Measurements from ENCODE around the gene EPHB2.

The EPHB2 gene

DNA sequence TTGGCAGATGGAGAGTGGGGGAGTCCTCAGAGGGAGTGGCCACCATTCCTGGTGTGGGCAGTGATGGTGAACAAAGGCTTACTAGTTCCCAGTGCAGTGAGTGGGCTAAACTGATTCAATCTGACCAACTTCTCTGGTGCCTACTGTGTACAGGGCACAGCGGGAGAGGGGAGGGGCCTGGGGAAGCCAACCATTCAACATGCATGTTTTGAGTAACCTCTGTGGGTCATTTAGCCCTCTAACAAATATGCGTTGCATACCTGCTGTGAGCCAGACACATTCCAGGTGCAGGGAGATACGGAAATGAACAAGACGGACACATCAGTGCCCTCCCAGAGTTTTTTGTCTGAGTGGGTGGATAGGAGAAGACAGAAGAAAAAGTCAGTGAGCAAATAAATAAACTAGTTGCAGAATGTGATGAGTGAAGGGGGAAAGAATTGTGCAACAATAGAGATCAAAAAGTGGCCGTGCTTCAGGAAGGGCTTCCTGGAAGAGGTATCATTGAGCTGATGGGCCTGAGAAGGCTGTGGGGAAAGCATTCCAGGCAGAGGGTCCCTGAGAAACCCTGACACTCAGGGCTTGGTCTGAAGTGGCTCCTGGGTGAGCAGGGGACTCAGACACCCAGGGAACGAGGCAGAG lies 78.8 kb downstream of the EPHB2 start:
- TF ChIP-seq, protein P1, sequence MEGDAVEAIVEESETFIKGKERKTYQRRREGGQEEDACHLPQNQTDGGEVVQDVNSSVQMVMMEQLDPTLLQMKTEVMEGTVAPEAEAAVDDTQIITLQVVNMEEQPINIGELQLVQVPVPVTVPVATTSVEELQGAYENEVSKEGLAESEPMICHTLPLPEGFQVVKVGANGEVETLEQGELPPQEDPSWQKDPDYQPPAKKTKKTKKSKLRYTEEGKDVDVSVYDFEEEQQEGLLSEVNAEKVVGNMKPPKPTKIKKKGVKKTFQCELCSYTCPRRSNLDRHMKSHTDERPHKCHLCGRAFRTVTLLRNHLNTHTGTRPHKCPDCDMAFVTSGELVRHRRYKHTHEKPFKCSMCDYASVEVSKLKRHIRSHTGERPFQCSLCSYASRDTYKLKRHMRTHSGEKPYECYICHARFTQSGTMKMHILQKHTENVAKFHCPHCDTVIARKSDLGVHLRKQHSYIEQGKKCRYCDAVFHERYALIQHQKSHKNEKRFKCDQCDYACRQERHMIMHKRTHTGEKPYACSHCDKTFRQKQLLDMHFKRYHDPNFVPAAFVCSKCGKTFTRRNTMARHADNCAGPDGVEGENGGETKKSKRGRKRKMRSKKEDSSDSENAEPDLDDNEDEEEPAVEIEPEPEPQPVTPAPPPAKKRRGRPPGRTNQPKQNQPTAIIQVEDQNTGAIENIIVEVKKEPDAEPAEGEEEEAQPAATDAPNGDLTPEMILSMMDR (IDR thresholded peaks at IDR 0.05; ENCODE audit: low read depth, low read length) = no peak
- no peak for DNase-seq (ENCODE audit: extremely low read depth, low read depth)

DNA sequence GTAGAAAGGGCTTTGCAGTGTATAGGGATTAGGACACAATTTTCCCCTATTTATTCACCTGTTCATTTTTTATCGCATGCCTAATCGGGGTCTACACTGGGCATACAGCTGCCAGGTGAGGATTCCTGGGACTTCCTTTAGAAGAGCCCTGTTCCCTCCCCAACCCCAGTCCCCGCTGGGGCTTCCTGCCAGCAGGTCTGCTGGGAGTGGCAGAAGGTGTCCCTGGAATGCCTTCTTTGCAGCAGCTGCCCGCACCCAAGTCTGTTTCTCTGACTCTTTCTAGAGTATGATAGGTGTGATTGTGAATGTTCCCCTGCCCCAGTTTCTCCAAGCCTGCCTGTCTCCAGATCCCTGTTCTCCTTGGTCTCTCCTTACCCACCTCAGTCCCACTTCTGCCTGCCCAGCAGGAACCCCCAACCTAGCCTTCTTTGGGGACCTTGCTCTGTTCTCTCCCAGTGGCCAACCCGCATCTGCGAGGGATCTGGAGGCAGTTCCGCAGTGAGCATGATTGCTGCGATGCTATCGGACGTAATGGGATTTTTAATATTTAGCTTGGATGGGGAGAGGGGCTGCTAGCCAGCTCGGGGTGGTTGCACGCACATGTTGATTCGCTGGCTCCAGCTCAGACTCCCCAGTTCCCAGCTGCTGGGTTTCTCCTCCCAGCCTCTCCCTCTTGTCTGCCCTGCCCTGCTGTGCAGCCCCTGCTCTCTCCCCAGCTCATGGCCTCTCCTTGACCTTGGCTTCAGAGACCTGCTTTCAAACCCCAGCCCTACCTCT lies 79.8 kb downstream of the EPHB2 start:
- TF ChIP-seq, protein P1 (IDR thresholded peaks at IDR 0.05; ENCODE audit: low read depth, low read length) = no peak
- no peak for DNase-seq (ENCODE audit: extremely low read depth, low read depth)

DNA sequence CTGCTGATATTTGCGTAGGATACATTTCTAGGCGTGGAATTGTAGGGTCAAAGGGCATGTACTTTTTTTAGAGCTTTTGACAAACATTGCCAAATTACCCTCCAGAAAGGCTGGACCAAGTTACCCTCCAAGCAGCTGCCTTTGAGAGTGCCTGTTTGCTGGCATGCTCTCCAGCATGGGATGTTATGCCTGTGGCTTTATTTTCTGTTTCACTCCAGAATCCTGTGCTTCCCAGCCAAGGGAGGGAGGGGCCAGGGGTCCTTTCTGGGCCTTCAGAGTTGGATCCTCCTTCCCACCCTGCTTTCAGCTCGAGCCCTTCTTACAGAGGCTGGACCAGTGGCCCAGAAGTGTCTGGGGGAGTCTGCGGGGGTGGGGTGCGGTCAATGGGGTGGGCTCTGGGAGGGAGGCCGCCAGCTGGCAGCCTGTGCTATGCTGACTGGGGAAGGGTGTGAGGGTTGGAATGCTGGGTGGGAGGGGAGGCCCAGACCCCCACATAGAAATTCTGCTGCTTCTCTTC lies 81.2 kb downstream of the EPHB2 start:
- DNase-seq (ENCODE audit: extremely low read depth, low read depth) = no peak
- TF ChIP-seq, protein P1 (IDR thresholded peaks at IDR 0.05; ENCODE audit: low read depth, low read length) = no peak

DNA sequence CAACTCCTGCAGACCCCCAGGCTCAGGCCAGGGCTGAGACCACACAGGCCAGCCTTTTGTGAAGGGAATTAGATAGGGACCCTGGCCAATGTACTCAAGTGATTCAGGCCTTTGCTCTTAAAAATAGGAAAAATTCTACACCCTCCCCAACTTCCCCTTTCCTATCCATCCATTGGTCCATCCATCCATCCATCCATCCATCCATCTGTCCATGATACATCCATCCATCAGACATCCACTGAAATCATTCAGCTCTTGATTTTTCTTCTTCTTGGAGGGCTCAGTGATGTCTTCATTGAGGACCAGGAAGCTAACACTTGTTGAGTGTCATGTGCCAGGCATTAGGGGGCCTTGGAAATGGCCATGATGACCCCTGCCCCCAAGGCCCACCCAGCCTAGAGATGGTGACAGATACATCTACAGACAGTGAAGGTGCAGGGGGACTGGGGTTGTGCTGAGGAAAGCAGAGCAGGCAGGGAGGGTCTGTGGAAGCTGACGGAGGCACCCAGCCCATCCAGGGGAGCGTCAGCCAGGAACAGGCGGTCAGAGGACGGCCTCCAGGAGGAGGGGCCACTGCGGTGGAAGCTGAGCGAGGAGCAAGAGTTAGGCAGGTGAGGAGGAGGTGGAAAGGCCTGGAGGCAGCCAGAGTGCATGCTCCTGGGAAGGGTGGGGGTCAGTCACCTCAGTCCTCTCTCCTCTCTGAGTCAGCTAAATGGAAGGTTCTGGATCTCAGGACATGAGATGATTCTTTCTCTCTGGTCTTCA lies 81.9 kb downstream of the EPHB2 start:
- TF ChIP-seq, protein P1 (IDR thresholded peaks at IDR 0.05; ENCODE audit: low read depth, low read length) = no peak
- DNase-seq (ENCODE audit: extremely low read depth, low read depth) = no peak

DNA sequence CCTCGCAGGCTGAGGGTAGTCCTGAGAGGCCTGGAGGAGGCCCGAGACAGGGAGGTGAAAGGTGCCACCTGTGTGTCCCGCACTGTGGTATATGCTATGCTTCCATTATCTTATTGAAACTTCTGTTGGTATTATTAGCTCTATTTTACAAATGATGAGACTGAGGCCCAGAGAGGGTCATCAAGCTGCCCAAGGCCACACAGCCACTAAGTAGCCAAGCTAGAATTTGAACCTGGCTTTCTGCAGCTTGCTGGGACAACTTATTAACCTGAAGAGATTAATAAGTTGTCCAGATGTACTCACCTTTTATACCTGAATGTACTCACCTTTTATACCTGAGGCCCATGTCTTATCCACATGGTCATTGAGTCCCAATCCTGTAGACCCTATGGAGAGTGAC lies 83.0 kb downstream of the EPHB2 start:
- TF ChIP-seq, protein P1 (IDR thresholded peaks at IDR 0.05; ENCODE audit: low read depth, low read length) = no peak
- no peak for DNase-seq (ENCODE audit: extremely low read depth, low read depth)

DNA sequence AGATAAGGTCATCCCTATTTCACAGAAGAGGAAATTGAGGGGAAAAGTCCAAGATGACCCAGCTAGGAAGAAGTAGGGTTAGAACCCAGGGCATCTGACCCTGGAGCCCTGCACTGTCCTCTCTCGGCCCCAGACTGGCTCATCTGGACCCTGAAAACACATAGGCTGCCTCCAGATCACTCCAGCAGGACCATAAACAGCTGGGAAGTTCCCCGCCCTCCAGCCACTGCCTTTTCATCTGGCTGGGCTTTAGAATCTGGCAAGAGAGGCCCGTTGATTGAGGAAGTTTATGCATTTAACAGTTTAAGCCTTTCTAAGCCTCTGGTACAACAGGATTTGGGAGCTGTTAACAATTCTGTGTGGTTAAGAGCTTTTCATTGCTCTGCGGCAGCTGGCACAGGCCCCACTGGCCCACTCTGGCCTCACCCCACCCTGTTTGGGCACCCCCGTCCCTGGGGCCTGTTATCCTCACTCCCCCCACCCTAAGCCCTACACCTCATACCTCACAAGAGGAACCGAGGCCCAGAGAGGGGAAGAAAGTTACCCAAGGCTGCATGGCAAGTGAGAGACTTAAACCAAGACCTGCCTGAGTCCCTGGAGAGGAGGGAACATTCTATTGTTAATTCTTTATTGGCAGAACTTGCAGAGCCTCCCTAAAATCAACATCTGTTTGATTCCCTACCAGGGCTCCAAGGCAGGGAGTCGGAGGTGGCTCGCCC lies 84.2 kb downstream of the EPHB2 start:
- TF ChIP-seq, protein P1 (IDR thresholded peaks at IDR 0.05; ENCODE audit: low read depth, low read length) = no peak
- DNase-seq (ENCODE audit: extremely low read depth, low read depth) = no peak
